GM18498 (cell line): ENCODE measurements around the gene TEX19.
"Not testable (repeated sequence)": the region's sequence is repeated elsewhere in the genome, so short reads cannot be mapped to it uniquely, and the experiment has no call there.

Experiments
- ATAC-seq: cut with Tn5 transposase; IDR thresholded peaks from one replicate; pipeline ENCODE4 v1.9.1; 2021; ENCODE audit warnings: mild to moderate bottlenecking, moderate library complexity; ENCODE audit not compliant: unreplicated experiment

The TEX19 gene

GRCh38 chr17:82334204-82334621, 24.8 kb upstream of the TEX19 start:
- no peak for ATAC-seq

DNA sequence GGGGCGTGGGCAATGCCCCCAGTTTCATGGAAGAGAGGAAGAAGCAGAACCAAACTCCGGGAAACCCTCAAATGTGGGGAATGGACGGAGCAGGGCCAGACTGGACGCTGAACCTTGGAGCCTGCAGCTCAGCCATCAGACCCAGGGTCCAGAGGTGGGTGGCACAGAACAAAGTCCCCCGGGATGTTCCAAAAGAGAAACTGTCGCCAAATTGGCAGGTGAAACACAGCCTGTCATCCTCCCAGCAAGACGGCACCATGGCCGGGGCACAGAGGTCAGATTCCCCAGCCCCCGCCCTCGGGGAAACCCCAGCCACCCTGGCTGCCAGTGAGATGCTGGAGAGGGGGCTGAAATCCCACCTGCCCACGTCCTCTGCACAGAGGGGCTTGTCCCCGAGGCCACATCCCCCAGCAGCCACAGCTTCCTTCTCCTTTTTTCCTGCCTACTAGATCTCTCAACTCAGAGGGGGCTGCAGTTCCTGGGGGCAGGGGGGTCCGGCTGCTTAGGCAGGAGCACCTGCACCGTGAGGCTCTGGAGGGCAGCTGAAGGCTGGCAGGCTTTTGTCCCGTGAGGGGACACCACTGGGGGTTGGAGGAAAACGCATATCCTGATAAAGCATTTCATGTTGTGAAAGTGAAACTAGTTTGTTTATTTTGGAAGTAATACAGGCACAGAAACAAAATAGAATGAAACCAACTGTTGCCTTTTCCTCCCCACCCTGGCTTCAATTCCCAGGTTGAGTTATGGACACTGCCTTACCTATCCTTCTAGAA, 24.2 kb upstream of the TEX19 start:
- no peak for ATAC-seq

GRCh38 chr17:82338858-82339633, 20.0 kb upstream of the TEX19 start:
- no peak for ATAC-seq

DNA sequence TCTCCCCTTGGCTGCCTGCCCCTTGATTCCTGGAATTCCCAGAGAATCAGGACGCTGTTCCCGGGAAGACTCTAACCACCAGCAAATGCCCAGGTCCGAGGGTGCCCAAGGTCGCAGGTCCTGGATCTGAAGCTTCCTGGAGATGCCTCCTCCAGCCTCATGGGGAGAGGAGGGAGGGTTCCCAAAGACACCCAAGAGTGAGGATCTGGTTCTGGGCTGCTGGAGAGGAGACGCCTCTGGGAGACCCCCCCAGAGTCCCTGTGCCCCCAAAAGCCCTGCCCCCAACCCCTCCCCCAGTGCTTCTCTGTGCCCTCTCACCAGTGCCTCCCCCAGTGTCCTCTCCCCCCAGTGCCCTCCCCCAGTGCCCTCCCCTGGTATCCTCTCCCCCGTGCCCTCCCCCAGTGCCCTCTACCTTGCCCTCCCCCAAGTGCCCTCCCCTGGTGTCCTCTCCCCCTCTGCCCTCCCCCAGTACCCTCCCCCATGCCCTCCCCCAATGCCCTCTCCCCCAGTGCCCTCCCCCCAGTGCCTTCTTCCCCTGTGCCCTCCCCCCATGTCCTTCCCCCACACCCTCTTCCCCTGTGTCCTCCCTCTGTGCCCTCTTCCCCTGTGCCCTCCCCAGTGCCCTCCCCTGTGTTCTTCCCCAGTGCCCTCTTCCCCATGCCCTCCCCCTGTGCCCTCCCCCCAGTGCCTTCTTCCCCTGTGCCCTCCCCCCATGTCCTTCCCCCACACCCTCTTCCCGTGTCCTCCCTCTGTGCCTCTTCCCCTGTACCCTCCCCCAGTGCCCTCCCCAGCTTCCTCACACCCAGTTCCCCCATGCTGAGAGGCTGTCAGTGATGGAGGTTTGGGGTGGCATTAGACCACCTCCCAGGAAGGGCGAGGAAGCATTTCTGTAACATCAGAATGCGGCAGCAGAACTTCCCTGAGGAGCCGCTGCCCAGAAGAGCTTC, 19.1 kb upstream of the TEX19 start:
- no peak for ATAC-seq

DNA sequence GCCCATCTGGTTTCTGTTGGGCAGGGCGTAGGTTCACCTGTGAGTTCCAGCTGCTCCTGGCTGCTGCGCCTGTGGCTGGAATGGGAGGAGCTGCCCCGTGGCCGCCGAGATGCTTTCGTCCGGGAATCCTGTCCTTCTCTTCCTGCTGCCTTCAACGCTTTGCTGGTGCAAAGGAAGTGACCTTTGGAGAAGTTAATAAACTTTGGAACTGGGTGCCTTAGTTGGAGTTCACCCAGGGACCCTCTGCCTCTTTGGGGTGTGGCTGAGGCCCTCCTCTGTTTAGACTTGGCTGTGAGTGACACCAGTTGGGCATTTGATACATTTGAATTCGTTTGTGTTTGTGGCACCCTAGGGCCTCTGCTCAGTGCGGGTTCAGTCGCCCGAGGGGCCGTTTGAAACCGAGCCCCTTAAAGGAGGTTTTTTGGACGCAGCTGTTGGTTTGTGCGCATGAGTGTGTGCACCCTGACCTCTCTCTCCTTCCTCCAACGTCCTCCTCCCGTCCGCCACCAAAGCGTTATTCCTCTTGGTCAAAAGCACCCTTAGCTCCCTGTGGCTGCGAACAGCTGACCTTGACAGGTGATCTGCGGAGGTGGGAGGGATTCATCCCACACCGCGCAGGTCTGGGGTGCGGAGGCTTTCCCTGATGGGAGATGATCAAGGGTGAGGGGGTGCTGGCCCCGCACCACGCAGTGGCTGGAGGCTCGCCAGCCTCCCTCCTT, 16.5 kb upstream of the TEX19 start:
- no peak for ATAC-seq

- no peak for ATAC-seq
Measured at GRCh38 chr17:82343560-82343959, 15.5 kb upstream of the TEX19 start.

DNA sequence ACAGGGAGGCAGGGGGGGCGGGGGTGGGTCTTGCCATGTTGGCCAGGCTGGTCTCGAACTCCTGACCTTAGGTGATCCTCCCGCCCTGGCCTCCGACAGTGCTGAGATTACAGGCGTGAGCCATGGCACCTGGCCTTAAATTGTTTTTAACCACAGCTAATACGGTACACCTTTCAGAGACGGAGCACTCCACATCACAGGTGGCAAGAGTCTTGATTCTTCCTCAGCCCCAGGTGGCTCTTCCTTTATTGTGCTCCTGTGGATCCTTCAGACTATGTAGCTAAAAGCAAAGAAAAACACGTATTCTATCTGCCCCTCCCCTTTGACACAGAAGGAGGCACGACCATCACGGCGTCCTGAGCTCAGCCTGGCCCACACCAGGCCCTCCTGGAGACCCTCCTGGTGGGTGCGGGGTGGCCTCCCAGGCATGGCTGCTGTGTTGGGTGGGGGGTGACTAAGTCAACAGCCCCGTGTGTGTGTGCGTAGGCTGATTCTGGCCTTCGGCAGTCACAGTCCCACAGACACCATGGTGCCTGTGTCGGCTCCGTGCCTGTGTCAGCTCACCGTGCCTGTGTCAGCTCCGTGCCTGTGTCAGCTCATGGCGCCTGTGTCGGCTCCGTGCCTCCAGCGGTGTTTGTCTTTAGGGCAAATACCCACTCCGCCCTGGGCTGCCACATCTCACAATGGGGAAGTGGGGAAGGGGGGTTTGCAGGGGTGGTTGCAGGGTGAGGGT, 14.7 kb upstream of the TEX19 start:
- no peak for ATAC-seq

DNA sequence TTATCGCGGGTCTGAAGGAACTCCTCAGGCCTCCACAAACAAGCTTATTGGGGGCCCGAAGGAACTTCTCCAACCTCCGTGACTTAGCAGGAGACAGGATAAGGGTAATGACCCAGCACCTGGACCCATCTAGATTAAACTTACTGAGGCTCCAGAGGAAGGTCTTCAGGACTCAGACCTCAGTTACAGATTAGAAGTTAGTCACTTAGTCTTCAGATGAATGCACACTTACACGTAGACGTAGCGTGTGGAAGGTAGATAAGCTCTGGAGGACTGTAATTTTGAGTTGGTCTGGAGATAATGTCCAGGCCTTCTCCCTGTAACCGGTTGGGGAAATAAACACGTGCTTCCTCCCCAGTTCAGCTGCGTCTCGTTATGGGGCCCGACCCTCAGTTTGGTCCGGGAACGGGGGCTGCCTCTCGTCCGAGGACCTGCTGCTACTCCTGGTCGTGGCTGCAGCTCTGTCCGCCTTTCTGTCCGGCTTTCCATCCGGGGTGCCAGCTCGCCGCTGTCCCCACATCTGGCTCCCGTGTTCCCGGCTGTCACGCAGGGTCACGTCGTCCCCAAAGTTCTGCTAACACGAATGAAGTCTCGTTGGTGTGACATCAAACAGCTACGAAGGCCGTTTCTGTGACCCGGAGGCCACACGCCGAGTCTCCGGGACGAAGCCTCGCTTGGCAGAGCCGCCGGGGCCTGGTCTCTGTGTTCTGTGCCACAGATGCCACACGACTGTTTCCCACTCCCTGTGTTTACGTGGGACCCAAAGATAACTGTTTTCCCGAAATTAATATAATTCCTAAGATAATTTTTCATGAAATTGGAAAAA, 13.7 kb upstream of the TEX19 start:
- ATAC-seq = no peak

GRCh38 chr17:82346342-82347300, 12.4 kb upstream of the TEX19 start:
- no peak for ATAC-seq

GRCh38 chr17:82347994-82348393, 11.1 kb upstream of the TEX19 start:
- not testable (repeated sequence) for ATAC-seq

GRCh38 chr17:82348434-82348833, 10.6 kb upstream of the TEX19 start:
- no peak for ATAC-seq

- ATAC-seq = no peak
Measured at GRCh38 chr17:82348866-82349265, 10.2 kb upstream of the TEX19 start.

- no peak for ATAC-seq
Measured at GRCh38 chr17:82349287-82349701, 9.8 kb upstream of the TEX19 start.

- ATAC-seq = no peak
Measured at GRCh38 chr17:82350182-82351030, 8.6 kb upstream of the TEX19 start.

DNA sequence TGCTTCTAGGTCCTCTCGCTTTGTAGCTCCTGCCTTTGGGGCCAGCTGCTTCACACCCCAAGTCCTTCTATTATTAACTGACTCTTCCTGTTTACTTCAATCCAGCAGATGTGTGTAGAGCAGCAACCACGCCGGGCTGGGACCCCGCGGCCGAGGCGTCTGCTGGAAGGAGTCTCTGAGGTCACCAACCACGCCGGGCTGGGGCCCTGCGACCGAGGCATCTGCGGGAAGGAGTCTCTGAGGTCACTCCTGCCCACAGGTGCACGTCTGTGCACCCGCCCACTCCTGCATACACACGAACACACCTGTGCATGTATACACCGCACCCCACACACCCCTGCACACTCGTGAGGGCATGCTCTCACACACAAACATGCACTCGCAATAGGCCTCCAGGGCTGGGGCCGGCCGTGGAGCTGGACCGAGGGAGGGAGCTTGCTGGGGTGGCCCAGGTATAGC, 7.8 kb upstream of the TEX19 start:
- no peak for ATAC-seq

DNA sequence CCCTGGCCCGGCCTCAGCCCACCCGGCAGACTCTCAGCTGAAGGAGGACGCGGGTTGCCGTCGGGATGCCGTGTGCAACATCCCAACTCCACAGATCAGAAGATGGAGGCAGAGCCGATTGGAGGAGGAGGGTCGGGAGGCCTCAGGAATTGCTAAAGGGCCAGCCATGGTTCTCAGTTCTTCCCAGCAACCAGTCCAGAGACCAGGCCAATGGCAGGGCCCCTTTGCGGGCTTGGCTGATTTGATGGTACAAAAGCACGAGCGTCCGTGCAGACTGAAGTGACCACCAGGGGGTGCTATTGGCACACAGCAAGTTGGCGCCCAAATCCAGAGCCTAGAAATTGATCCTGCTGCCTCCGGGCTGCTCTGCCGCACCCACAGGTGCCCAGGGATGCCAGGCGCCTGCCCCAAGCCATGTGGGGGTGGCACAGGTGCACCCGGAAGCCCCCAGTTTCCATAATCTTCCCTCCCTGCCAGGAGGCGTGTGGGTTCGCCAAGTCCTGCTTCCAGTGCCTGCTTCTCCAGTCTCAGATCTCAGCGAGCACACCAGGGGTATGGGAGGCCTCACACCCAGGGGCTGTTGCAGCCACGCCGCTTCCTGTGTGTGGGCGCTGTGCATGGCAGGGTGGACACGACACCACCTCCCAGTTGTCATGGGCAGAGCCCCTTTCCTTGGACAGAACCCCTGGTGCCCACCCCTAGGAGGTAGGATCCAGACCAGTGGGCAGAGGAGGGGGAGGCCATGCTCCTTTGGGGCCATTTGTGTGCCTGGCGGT, 7.1 kb upstream of the TEX19 start:
- ATAC-seq = no peak
